ENCODE results near the gene MED15. TPM values are rescaled to one million over a fixed set of nuclear protein-coding genes. Genes with fewer than 3 reads are reported as not detected.
A peak's percentile ranks its signal among the peaks of the same experiment; 100 is the strongest.

Gene MED15
- total and polyA plus RNA-seq, 2 of the 8 experiments (the other 6 are each of a cell fraction or from before 2014, with no cell fraction given) = 28.3 to 57.1 TPM

DNA sequence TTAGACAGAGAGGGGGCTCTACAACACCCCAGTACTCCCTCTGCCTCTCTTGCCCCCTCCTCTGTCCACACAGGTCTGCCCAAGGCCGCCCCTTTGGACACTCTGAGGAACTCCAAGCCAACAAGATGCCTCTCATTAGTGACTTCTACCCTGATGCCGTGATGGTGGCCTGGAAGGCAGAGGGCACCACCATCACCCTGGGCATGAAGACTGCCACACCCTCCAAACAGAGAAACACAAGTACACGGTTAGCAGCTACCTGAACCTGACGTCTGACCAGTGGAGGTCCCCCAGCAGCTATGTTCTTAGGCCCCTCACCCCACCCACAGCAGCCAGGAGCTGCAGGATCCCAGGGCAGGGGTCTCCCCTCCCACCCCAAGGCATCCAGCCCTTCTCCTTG lies 125.1 kb downstream of the MED15 start:
- Histone ChIP-seq H2BK15ac (ENCODE audit: low read length) (no peak overlapping the region), H3K14ac (ENCODE audit: insufficient read length) (no peak overlapping the region), H3K79me2 (ENCODE audit: control insufficient read depth in 1 of 2, insufficient read depth in 2 of 2, low read length in 2 of 2) (no peaks in the 10 kb centered on the region), H3K4me3 (ENCODE audit: extremely low read depth in 1 of 4, insufficient read depth in 2 of 4, low read depth in 3 of 4, low read length in 4 of 4) (no peak overlapping the region), H3K23me2 (ENCODE audit: low read depth, low read length) (no peaks in the 10 kb centered on the region), H3K23ac (ENCODE audit: insufficient read length) (no peak overlapping the region), H4K91ac (replicated peaks; ENCODE audit: insufficient read length, low read length) (no peak overlapping the region), H3K27ac (ENCODE audit: low read depth, low read length) (no peak overlapping the region), H3K9me3 (ENCODE audit: insufficient read depth in 2 of 2, low read depth in 1 of 2, low read length in 1 of 2) (no peaks in the 10 kb centered on the region), H3K4me1 (replicated peaks in 1 of 4; ENCODE audit: control insufficient read depth in 3 of 4, insufficient read depth in 4 of 4, low read length in 3 of 4) (no peaks in the 10 kb centered on the region), H2BK20ac (ENCODE audit: low read length) (no peak overlapping the region), H3K27me3 (replicated peaks in 1 of 4; ENCODE audit: control insufficient read depth in 3 of 4, extremely low read depth in 1 of 4, insufficient read depth in 3 of 4, low read length in 3 of 4) (no peaks in the 10 kb centered on the region), H3K18ac (ENCODE audit: extremely low read depth, low read length) (no peak overlapping the region), H2BK12ac (ENCODE audit: low read depth, low read length) (no peak overlapping the region), H3K9ac (replicated peaks in 1 of 4; ENCODE audit: extremely low read depth in 1 of 4, low read depth in 3 of 4, low read length in 3 of 4) (no peak overlapping the region), H2BK5ac (ENCODE audit: low read depth, low read length) (no peak overlapping the region), H2AK5ac (ENCODE audit: low read depth, low read length) (no peak overlapping the region), H4K20me1 (replicated peaks in 1 of 2; ENCODE audit: control insufficient read depth in 1 of 2, insufficient read depth in 2 of 2, low read length in 2 of 2) (no peaks in the 10 kb centered on the region), H4K8ac (ENCODE audit: extremely low read depth, insufficient read depth, low read length) (peak overlapping the region; percentile 31; the same call in 1 of the 2 replicates), H4K5ac (ENCODE audit: insufficient read length, low read depth, low read length) (no peak overlapping the region), H3K36me3 (ENCODE audit: control insufficient read depth in 2 of 4, insufficient read depth in 4 of 4, low read length in 3 of 4) (no peaks in the 10 kb centered on the region), H2AFZ (ENCODE audit: low read length) (no peak overlapping the region), H3K4ac (replicated peaks; ENCODE audit: insufficient read length, low read depth, low read length) (no peak overlapping the region), H3K4me2 (ENCODE audit: insufficient read depth in 1 of 2, low read depth in 2 of 2, low read length in 2 of 2) (no peak overlapping the region), H2BK120ac (replicated peaks; ENCODE audit: low read depth, low read length) (no peak overlapping the region), H3K79me1 (ENCODE audit: low read depth, low read length) (no peaks in the 10 kb centered on the region), H3K56ac (replicated peaks; ENCODE audit: insufficient read length, low read depth, low read length) (no peak overlapping the region)
- POLR2A ChIA-PET (ENCODE audit: partially characterized antibody) = no interaction called here
- DNase-seq (ENCODE audit: low read depth in 1 of 2, low spot score in 2 of 2) = no peak
- CTCF ChIA-PET (ENCODE audit: partially characterized antibody) = interaction anchor here (1.1 to 3.8 kb wide), 4 partner anchors 12 to 44 kb away, joined by 3 to 16 read pairs (median 4); no protein-coding TSS in a partner anchor
- 83% methylated on average over 4 of the region's 4 CpGs; no CpG with 5 or more reads in 1 of the 2 experiments for WGBS, 2 experiments (ENCODE audit: extremely low coverage in 1 of 2, insufficient coverage in 1 of 2, insufficient read length in 1 of 2, insufficient replicate concordance in 2 of 2, low coverage in 1 of 2, low lambda C conversion rate in 2 of 2, missing lambda C conversion rate in 1 of 2)
- FAIRE-seq = no peak
- no peak for TF ChIP-seq SIRT6 (IDR thresholded peaks at IDR 0.05; ENCODE audit: low read length)
- TF ChIP-seq CBX8 (IDR thresholded peaks at IDR 0.05; ENCODE audit: borderline replicate concordance, low read depth, low read length) = no peak
- TF ChIP-seq PHF8 (conservative IDR thresholded peaks at IDR 0.05; ENCODE audit: low read depth, low read length) = no peak
- TF ChIP-seq HDAC6 (IDR thresholded peaks at IDR 0.05; ENCODE audit: low read depth, low read length) = no peak
- no peak for TF ChIP-seq TBP (IDR thresholded peaks at IDR 0.05; ENCODE audit: low read depth, low read length)
- TF ChIP-seq CTCF (IDR thresholded peaks at IDR 0.05; ENCODE audit: control extremely low read depth in 1 of 3, insufficient read depth in 1 of 3, low read depth in 1 of 3, low read length in 3 of 3) = no peak
- TF ChIP-seq TAF7 (optimal IDR thresholded peaks at IDR 0.05; ENCODE audit: borderline replicate concordance, low read depth, low read length) = no peak

All from H1 (cell line).